HCT116 (cell line): Measurements from ENCODE around the gene OR4D9.

Source experiments
- ELF1 ChIP-seq: IDR thresholded peaks from 2 replicates; pipeline ENCODE4 v1.6.1; 2012; ENCODE audit warnings: low read depth, borderline replicate concordance
- EZH2 ChIP-seq: fragments of 200-600 bp; sonication (generic); IDR thresholded peaks from 2 replicates; pipeline ENCODE4 v1.6.1; 2017; ENCODE audit warnings: antibody characterized with exemption, mixed run types

- TF ChIP-seq ELF1 (no peak), EZH2 (no peak)
Measured at GRCh38 chr11:59511675-59512074, 336 bp downstream of the OR4D9 start.
